ENCODE measurements around the gene SYNGAP1. TPM values are rescaled to one million over a fixed set of nuclear protein-coding genes. Genes with fewer than 3 reads are reported as not detected.

The SYNGAP1 gene
- total RNA-seq, 1 experiment from 2014 or later, result 29.0 TPM

- intact Hi-C loops (cut with micrococcal nuclease; ENCODE audit: unreplicated experiment), result no loop called here
Observed at GRCh38 chr6:33413241-33414120, 6.4 kb upstream of the SYNGAP1 start.

DNA sequence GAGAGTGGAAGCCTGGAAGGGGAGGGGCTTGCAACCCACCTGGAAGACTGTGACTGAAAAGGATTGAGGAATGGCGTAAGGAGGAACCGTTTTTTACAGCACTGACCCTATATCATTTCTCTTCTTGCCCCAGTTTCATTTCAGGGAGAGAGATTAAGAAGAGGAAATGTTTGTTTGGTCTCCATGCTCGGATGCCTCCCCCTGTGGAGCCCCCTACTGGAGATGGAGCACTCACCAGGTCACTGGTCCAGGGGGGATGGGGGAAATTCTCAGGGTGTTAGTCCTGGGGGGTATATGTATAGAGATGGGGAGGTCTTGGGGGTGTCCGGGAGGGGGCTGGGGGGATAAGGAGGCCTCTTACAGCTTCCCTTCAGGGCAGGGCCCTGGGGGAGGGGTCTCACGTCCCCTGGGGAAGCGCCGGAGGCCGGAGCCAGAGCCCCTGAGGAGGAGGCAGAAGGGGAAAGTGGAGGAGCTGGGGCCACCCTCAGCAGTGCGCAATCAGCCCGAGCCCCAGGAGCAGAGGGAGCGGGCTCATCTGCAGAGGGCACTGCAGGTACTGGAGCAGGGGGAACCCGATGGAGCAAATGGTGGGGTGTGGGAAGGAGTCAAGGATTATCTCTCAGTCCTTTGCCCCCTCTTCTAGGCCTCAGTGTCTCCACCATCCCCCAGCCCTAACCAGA is 5.1 kb upstream of the SYNGAP1 start:
- Histone ChIP-seq H3K4me3 (ENCODE audit: low read depth in 2 of 2, low read length in 2 of 2) (no peak overlapping the region), H3K9me3 (ENCODE audit: control insufficient read depth, insufficient read depth, low read depth, low read length) (no peaks in the 10 kb centered on the region), H3K4me1 (ENCODE audit: control insufficient read depth, insufficient read depth, low read length) (peaks cover 48% of the 10 kb centered on the region), H3K27ac (ENCODE audit: low read length) (peak overlapping the region; percentile 17; the same call in 1 of the 2 replicates), H3K36me3 (ENCODE audit: control insufficient read depth, insufficient read depth, low read length) (peaks cover 2% of the 10 kb centered on the region), H3K27me3 (ENCODE audit: control insufficient read depth, insufficient read depth, low read length) (no peaks in the 10 kb centered on the region)
- no peak for ATAC-seq
- POLR2A ChIA-PET, result no interaction called here
- in situ Hi-C loops (cut with HindIII; ENCODE audit: low pct_unique_long_range_greater_than_20kb, low sequenced_read_pairs) (no loop called here), intact Hi-C loops (cut with micrococcal nuclease; ENCODE audit: unreplicated experiment) (no loop called here)
- CTCF ChIA-PET, result no interaction called here
- TF ChIP-seq SIN3A (IDR thresholded peaks at IDR 0.05; ENCODE audit: borderline replicate concordance, insufficient read depth, low read depth, low read length) (no peak), REST (IDR thresholded peaks at IDR 0.05; ENCODE audit: insufficient read depth in 1 of 2, low read depth in 2 of 2, low read length in 1 of 2) (no peak)
- TF ChIP-seq, protein P1, sequence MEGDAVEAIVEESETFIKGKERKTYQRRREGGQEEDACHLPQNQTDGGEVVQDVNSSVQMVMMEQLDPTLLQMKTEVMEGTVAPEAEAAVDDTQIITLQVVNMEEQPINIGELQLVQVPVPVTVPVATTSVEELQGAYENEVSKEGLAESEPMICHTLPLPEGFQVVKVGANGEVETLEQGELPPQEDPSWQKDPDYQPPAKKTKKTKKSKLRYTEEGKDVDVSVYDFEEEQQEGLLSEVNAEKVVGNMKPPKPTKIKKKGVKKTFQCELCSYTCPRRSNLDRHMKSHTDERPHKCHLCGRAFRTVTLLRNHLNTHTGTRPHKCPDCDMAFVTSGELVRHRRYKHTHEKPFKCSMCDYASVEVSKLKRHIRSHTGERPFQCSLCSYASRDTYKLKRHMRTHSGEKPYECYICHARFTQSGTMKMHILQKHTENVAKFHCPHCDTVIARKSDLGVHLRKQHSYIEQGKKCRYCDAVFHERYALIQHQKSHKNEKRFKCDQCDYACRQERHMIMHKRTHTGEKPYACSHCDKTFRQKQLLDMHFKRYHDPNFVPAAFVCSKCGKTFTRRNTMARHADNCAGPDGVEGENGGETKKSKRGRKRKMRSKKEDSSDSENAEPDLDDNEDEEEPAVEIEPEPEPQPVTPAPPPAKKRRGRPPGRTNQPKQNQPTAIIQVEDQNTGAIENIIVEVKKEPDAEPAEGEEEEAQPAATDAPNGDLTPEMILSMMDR (IDR thresholded peaks at IDR 0.05), result peak; percentile 80
- DNase-seq (ENCODE audit: low read depth, low spot score), result no peak
- BruUV-seq (replicated peaks), result no TSS peak

More at GRCh38 chr6:33413241-33414120, 6.4 kb upstream of the SYNGAP1 start:
- ChIA-PET POLR2A (interaction anchor here (0.5 kb wide), 1 partner anchor 138 kb away, joined by 3 read pairs; no protein-coding TSS in a partner anchor), CTCF (no interaction called here)
- ATAC-seq, result no peak
- DNase-seq (ENCODE audit: low read depth, low spot score), result no peak
- Histone ChIP-seq H3K27ac (ENCODE audit: low read length) (peak overlapping the region; percentile 17; the same call in 1 of the 2 replicates), H3K36me3 (ENCODE audit: control insufficient read depth, insufficient read depth, low read length) (peaks cover 3% of the 10 kb centered on the region), H3K9me3 (ENCODE audit: control insufficient read depth, insufficient read depth, low read depth, low read length) (no peaks in the 10 kb centered on the region), H3K4me1 (ENCODE audit: control insufficient read depth, insufficient read depth, low read length) (peaks cover 40% of the 10 kb centered on the region), H3K27me3 (ENCODE audit: control insufficient read depth, insufficient read depth, low read length) (no peaks in the 10 kb centered on the region), H3K4me3 (ENCODE audit: low read depth in 2 of 2, low read length in 2 of 2) (no peak overlapping the region)
- in situ Hi-C loops (cut with HindIII; ENCODE audit: low pct_unique_long_range_greater_than_20kb, low sequenced_read_pairs), result no loop called here
- BruUV-seq (replicated peaks), result no TSS peak
- TF ChIP-seq TCF7L2 (IDR thresholded peaks at IDR 0.05; ENCODE audit: low read depth, low read length) (no peak), POLR2AphosphoS5 (IDR thresholded peaks at IDR 0.05; ENCODE audit: low read depth, low read length) (0 out of 2 replicates have a peak, but pooled peaks have one; percentile 16)

Data from Panc1 (cell line).